Sciatic nerve (tissue), 2 donors: ENCODE measurements around the gene RAB10. TPM values are rescaled to one million over a fixed set of nuclear protein-coding genes. Genes with fewer than 3 reads are reported as not detected.
A peak's percentile ranks its signal among the peaks of the same experiment; 100 is the strongest.

Experiments used
- ATAC-seq: fragments of 200-7000 bp; cut with Tn5 transposase; one replicate; pipeline ENCODE4 v1.9.1; 2020; ENCODE audit warnings: mild to moderate bottlenecking, moderate library complexity
- DNase-seq: peaks from one replicate; pipeline ENCODE4 v3.0.0-alpha.2; 2020; ENCODE audit warnings: low spot score
- intact Hi-C: fragments of 100-400 bp; cut with DNase I; formaldehyde crosslinking; loops from one replicate; pipeline ENCODE4 v1.14.2; 2022
- total RNA-seq: library from RNA; stranded (reverse); fragmentation: NEBNext Ultra II Directional; extraction: Animal tissue kit (Norgen Biotek cat#: 25700); gene quantifications from one replicate; pipeline ENCODE4 v1.2.1, GENCODE V29; 2021
- donor health status: DM: no; HTN: no; CAD: no.
- donor health status: DM: no; HTN: no; CAD: no.

Gene RAB10
- total RNA-seq, 1 donor from 2014 or later, result 104 TPM

DNA sequence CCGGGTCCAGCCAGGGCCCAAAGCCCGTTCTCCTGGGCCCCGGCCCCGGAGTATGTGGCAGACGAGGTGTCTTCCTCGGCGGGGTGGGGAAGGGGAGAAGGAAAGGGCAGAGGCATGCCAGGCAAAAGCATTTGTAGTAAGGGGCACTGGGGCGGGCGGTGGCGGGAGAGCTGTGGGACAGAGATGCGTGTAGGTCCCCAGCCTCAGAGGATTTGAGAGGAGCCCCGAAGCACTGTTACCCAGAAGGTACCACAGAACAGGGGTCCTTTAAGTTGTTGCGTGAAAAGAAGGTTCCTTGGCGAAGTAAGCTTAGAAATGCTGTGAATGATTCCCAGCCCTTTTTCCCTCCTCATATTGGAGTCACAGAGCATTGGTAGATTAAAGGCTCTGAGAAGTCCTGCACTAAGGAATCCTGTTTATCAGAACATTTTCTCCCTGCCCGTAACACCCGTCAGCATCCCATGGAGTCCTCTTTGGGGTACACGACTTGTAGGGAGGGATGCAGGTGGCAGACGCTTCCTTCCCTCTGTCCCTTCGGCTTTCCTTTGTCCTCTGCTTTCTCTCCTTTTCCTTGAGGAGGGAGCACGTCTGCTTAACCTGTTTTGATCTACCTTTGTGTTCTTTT, 151.5 kb downstream of the RAB10 start:
- intact Hi-C loops, result no loop called here
- ATAC-seq (peak; percentile 8), DNase-seq (no peak)

DNA sequence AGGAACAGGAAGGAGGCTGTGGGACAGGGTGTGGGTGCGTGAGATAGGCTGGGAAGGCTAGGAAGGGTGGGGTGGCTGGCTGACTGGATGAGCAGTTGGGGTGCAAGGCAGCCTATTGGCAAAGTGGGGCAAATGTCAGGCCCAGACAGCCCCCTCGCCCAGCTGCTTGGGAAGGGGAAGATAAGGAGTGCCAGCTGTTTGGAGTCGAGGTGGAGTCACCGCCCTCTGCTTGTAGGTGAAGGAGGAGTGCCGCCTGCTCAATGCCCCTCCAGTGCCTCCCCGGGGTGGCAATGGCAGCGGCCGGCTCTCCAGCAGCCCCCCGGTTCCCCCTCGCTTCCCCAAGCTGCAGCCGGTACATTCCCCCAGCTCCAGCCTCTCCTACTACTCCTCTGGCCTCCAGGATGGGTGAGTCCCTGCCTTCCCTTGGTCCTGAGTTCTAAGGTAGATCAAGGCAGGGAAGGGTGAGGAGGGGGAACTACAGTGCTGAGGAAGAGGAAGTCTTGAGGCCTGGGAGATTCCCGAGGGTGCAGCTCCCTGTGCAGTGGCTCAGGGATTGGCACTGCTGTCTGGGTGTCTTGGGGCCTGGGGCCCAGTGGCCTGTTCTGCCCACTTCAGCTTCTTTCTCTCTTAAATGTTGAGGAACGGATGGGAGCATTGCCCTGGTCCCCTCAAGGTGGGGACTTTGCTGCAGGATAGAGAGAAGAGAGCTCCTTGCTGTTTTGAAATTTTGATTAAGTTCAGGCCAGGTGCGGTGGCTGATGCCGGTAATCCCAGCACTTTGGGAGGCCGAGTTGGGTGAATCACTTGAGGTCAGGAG, 152.3 kb downstream of the RAB10 start:
- intact Hi-C loops, result no loop called here
- no peak for DNase-seq
- peak; percentile 4 for ATAC-seq

Other genes with a start within 250 kb of the RAB10 start
- gene ASXL2, start 155.6 kb upstream of the RAB10 start, total RNA-seq, result 41.2 TPM
- gene KIF3C, start 51.6 kb upstream of the RAB10 start, total RNA-seq, result 56.6 TPM
- gene GAREM2, start 139.0 kb downstream of the RAB10 start, total RNA-seq, result 6.8 TPM
- gene HADHA, start 210.5 kb downstream of the RAB10 start, total RNA-seq, result 107 TPM
- 85.6 TPM for gene HADHB, start 210.9 kb downstream of the RAB10 start, total RNA-seq